Panc1 (cell line): ENCODE results near the gene OTUD1. TPM values are rescaled to one million over a fixed set of nuclear protein-coding genes. Genes with fewer than 3 reads are reported as not detected.

Experiments used
- ATAC-seq: fragments of 200-7000 bp; cut with Tn5 transposase; 2 replicates; pipeline ENCODE4 v1.9.1; 2020; ENCODE audit warnings: mild to moderate bottlenecking, moderate library complexity
- BruUV-seq: library from RNA; stranded (reverse); fragments of 400-500 nt; replicated peaks from 2 replicates; lab custom pipeline; 2021; lab: Mats Ljungman, UMichigan
- CTCF ChIA-PET: fragments of 300-600 bp; sonication (Branson Sonifier 250); formaldehyde crosslinking; loops from one replicate; lab custom pipeline; 2022; ENCODE audit warnings: antibody characterized with exemption; lab: Charles Lee
- POLR2A ChIA-PET: fragments of 300-600 bp; sonication (Branson Sonifier 250); formaldehyde crosslinking; loops from one replicate; lab custom pipeline; 2022; ENCODE audit warnings: antibody characterized with exemption; lab: Charles Lee
- DNase-seq: peaks from one replicate; pipeline ENCODE4 v3.0.0-alpha.2; 2010; ENCODE audit warnings: low read depth, low spot score
- H3K27ac ChIP-seq: 2 replicates; pipeline ENCODE4 v1.5.1; 2011; ENCODE audit warnings: mild to moderate bottlenecking, low read length, inconsistent platforms
- H3K27me3 ChIP-seq: fragments of 200-500 bp; sonication (Bioruptor generic); 2 replicates; pipeline ENCODE4 v1.6.0; 2014; ENCODE audit warnings: low read length, inconsistent platforms; ENCODE audit not compliant: control insufficient read depth, insufficient read depth
- H3K36me3 ChIP-seq: fragments of 200-500 bp; sonication (Bioruptor generic); 2 replicates; pipeline ENCODE4 v1.5.1; 2014; ENCODE audit warnings: inconsistent platforms, mild to moderate bottlenecking, low read length, moderate library complexity; ENCODE audit not compliant: control insufficient read depth, insufficient read depth
- H3K4me1 ChIP-seq: 2 replicates; pipeline ENCODE4 v1.5.1; 2011; ENCODE audit warnings: inconsistent platforms, mild to moderate bottlenecking, low read length, moderate library complexity; ENCODE audit not compliant: control insufficient read depth, insufficient read depth
- H3K4me3 ChIP-seq, 2 experiments: 2 replicates each; pipeline ENCODE4 v1.5.1; 2011 to 2012; ENCODE audit warnings: low read depth in 2 of 2, low read length in 2 of 2, mild to moderate bottlenecking in 2 of 2, inconsistent platforms in 1 of 2, moderate library complexity in 1 of 2
- H3K9me3 ChIP-seq: fragments of 200-500 bp; sonication (Bioruptor generic); 2 replicates; pipeline ENCODE4 v1.5.1; 2014; ENCODE audit warnings: low read depth, mild to moderate bottlenecking, inconsistent platforms, low read length, moderate library complexity; ENCODE audit not compliant: control insufficient read depth, insufficient read depth
- POLR2AphosphoS5 ChIP-seq: IDR thresholded peaks from 2 replicates; pipeline ENCODE4 v1.6.1; 2012; ENCODE audit warnings: mild to moderate bottlenecking, low read depth, low read length, moderate library complexity
- SIN3A ChIP-seq: IDR thresholded peaks from 2 replicates; pipeline ENCODE4 v1.6.1; 2012; ENCODE audit warnings: low read depth, mild to moderate bottlenecking, low read length, moderate library complexity, borderline replicate concordance; ENCODE audit not compliant: insufficient read depth
- TCF7L2 ChIP-seq: IDR thresholded peaks from 2 replicates; pipeline ENCODE4 v1.6.1; 2011; ENCODE audit warnings: mild to moderate bottlenecking, low read depth, low read length, inconsistent platforms
- in situ Hi-C: cut with HindIII; loops from 2 replicates; pipeline ENCODE4 v1.10.0; 2016; ENCODE audit warnings: low sequenced_read_pairs, low pct_unique_long_range_greater_than_20kb
- intact Hi-C: fragments of 100-400 bp; cut with micrococcal nuclease; formaldehyde crosslinking; loops from one replicate; pipeline ENCODE4 v1.10.0; 2022; ENCODE audit not compliant: unreplicated experiment
- total RNA-seq: library from RNA; stranded (reverse); gene quantifications from one replicate; pipeline ENCODE4 v1.2.1, GENCODE V29; 2021; ENCODE audit not compliant: unreplicated experiment
- TF ChIP-seq, protein P1 (sequence below), 2 experiments: IDR thresholded peaks; 2 replicates each; pipeline ENCODE4 v1.6.1; 2011 to 2012; ENCODE audit warnings: low read depth in 2 of 2, control low read depth in 1 of 2, low read length in 1 of 2, mild to moderate bottlenecking in 1 of 2, moderate library complexity in 1 of 2; ENCODE audit not compliant: insufficient read depth in 1 of 2
- TF ChIP-seq, protein P2 (sequence below): fragments of 450-650 bp; IDR thresholded peaks from 2 replicates; pipeline ENCODE4 v1.5.1; 2017; ENCODE audit warnings: mild to moderate bottlenecking

The OTUD1 gene
- total RNA-seq, 1 experiment from 2014 or later: 2.8 TPM

DNA sequence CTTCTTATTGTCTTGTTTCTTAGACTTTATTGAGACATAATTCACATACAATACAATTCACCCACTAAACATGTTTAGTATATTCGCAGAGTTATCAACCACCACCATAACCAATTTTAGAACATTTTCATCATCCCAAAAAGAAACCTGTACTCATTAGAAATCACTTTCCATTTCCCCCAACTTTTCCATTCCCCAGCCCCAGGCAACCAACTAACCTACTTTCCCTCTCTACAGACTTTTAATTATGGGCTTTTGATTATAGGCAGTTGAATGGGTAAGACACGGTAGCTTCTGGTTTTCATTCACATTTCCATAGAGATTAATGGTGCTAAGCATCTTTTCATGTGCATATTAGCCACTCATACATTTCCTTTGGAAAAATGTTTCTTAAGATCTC, 24.2 kb upstream of the OTUD1 start:
- ChIA-PET CTCF (no interaction called here), POLR2A (no interaction called here)
- no peak for TF ChIP-seq SIN3A
- TF ChIP-seq, protein P1, sequence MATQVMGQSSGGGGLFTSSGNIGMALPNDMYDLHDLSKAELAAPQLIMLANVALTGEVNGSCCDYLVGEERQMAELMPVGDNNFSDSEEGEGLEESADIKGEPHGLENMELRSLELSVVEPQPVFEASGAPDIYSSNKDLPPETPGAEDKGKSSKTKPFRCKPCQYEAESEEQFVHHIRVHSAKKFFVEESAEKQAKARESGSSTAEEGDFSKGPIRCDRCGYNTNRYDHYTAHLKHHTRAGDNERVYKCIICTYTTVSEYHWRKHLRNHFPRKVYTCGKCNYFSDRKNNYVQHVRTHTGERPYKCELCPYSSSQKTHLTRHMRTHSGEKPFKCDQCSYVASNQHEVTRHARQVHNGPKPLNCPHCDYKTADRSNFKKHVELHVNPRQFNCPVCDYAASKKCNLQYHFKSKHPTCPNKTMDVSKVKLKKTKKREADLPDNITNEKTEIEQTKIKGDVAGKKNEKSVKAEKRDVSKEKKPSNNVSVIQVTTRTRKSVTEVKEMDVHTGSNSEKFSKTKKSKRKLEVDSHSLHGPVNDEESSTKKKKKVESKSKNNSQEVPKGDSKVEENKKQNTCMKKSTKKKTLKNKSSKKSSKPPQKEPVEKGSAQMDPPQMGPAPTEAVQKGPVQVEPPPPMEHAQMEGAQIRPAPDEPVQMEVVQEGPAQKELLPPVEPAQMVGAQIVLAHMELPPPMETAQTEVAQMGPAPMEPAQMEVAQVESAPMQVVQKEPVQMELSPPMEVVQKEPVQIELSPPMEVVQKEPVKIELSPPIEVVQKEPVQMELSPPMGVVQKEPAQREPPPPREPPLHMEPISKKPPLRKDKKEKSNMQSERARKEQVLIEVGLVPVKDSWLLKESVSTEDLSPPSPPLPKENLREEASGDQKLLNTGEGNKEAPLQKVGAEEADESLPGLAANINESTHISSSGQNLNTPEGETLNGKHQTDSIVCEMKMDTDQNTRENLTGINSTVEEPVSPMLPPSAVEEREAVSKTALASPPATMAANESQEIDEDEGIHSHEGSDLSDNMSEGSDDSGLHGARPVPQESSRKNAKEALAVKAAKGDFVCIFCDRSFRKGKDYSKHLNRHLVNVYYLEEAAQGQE (IDR thresholded peaks at IDR 0.05; ENCODE audit: insufficient read depth in 1 of 2, low read depth in 2 of 2, low read length in 1 of 2): no peak
- TF ChIP-seq, protein P2, sequence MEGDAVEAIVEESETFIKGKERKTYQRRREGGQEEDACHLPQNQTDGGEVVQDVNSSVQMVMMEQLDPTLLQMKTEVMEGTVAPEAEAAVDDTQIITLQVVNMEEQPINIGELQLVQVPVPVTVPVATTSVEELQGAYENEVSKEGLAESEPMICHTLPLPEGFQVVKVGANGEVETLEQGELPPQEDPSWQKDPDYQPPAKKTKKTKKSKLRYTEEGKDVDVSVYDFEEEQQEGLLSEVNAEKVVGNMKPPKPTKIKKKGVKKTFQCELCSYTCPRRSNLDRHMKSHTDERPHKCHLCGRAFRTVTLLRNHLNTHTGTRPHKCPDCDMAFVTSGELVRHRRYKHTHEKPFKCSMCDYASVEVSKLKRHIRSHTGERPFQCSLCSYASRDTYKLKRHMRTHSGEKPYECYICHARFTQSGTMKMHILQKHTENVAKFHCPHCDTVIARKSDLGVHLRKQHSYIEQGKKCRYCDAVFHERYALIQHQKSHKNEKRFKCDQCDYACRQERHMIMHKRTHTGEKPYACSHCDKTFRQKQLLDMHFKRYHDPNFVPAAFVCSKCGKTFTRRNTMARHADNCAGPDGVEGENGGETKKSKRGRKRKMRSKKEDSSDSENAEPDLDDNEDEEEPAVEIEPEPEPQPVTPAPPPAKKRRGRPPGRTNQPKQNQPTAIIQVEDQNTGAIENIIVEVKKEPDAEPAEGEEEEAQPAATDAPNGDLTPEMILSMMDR: no peak
- no peak for TF ChIP-seq POLR2AphosphoS5
- no peak for TF ChIP-seq TCF7L2
- ATAC-seq (no peak), DNase-seq (no peak)
- Histone ChIP-seq H3K27me3 (no peaks in the 10 kb centered on the region), H3K27ac (no peak overlapping the region), H3K36me3 (no peaks in the 10 kb centered on the region), H3K9me3 (no peaks in the 10 kb centered on the region), H3K4me3 (no peak overlapping the region), H3K4me1 (no peaks in the 10 kb centered on the region)
- in situ Hi-C loops: no loop called here
- BruUV-seq: no TSS peak
- intact Hi-C loops: no loop called here

DNA sequence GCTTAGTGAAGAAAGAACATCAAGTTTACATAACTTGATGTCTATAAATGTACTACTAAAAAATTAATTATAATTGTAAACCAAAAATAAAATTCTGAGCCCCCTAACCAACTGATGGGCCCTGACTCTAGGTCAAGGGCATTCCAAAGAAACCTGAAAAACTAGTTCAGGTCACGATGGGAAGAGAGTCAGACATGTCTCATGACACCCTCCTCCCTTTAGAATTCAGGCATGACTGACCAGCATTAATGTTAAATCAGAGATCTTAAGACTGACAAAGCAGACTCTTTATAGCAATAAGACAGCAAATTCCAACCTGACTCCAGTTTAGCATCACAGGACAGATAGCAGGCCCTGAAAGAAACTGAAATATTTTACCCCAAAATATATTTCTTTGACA, 21.6 kb upstream of the OTUD1 start:
- ChIA-PET CTCF (no interaction called here), POLR2A (no interaction called here)
- DNase-seq: no peak
- H3K27me3 ChIP-seq: no peaks in the 10 kb centered on the region
- in situ Hi-C loops (no loop called here), intact Hi-C loops (no loop called here)
- H3K4me3 ChIP-seq: no peak overlapping the region
- H3K36me3 ChIP-seq: no peaks in the 10 kb centered on the region
- TF ChIP-seq TCF7L2 (no peak), SIN3A (no peak)
- TF ChIP-seq, protein P1 (IDR thresholded peaks at IDR 0.05; ENCODE audit: insufficient read depth in 1 of 2, low read depth in 2 of 2, low read length in 1 of 2): no peak
- no TSS peak for BruUV-seq
- no peaks in the 10 kb centered on the region for H3K4me1 ChIP-seq
- H3K27ac ChIP-seq: no peak overlapping the region
- no peak for ATAC-seq
- no peaks in the 10 kb centered on the region for H3K9me3 ChIP-seq
